IMR-90 (cell line): ENCODE measurements around the gene RGS17.

Source experiments
- BHLHE40 ChIP-seq: fragments of 150-350 bp; IDR thresholded peaks from 2 replicates; pipeline ENCODE4 v1.6.1; 2016; ENCODE audit warnings: mild to moderate bottlenecking, low read depth, low read length
- CEBPB ChIP-seq: IDR thresholded peaks from 2 replicates; pipeline ENCODE4 v1.6.1; 2012; ENCODE audit warnings: low read depth, low read length, improper control_type of control experiment
- CHD1 ChIP-seq: IDR thresholded peaks from 2 replicates; pipeline ENCODE4 v1.6.1; 2012; ENCODE audit warnings: low read depth, low read length, improper control_type of control experiment
- FOS ChIP-seq: fragments of 150-350 bp; IDR thresholded peaks from 2 replicates; pipeline ENCODE4 v1.6.1; 2016; ENCODE audit warnings: low read depth, low read length
- MAFK ChIP-seq: IDR thresholded peaks from 2 replicates; pipeline ENCODE4 v1.6.1; 2012; ENCODE audit warnings: low read depth, low read length, improper control_type of control experiment
- MAZ ChIP-seq: IDR thresholded peaks from 2 replicates; pipeline ENCODE4 v1.6.1; 2012; ENCODE audit warnings: low read depth, mild to moderate bottlenecking, low read length, improper control_type of control experiment, moderate library complexity, borderline replicate concordance
- POLR2A ChIP-seq: IDR thresholded peaks from 2 replicates; pipeline ENCODE4 v1.6.1; 2012; ENCODE audit warnings: mild to moderate bottlenecking, low read depth, low read length
- RAD21 ChIP-seq: IDR thresholded peaks from 2 replicates; pipeline ENCODE4 v1.6.1; 2012; ENCODE audit warnings: low read length, improper control_type of control experiment
- RCOR1 ChIP-seq: IDR thresholded peaks from 2 replicates; pipeline ENCODE4 v1.6.1; 2012; ENCODE audit warnings: mild to moderate bottlenecking, low read length, improper control_type of control experiment; ENCODE audit not compliant: insufficient replicate concordance
- RFX5 ChIP-seq: IDR thresholded peaks from 2 replicates; pipeline ENCODE4 v1.8.0; 2012; ENCODE audit warnings: low read depth, mild to moderate bottlenecking, low read length, moderate library complexity
- SMC3 ChIP-seq: fragments of 150-350 bp; IDR thresholded peaks from 2 replicates; pipeline ENCODE4 v1.6.1; 2016; ENCODE audit warnings: low read depth, mild to moderate bottlenecking, antibody characterized with exemption, low read length, moderate library complexity
- TF ChIP-seq, protein P1 (sequence below): conservative IDR thresholded peaks from 2 replicates; pipeline ENCODE4 v1.5.1; 2012; ENCODE audit warnings: mild to moderate bottlenecking, low read depth, low read length, improper control_type of control experiment
- TF ChIP-seq, protein P2 (sequence below): fragments of 150-350 bp; IDR thresholded peaks from 2 replicates; pipeline ENCODE4 v1.6.1; 2017; ENCODE audit warnings: mild to moderate bottlenecking, antibody characterized with exemption, low read length, low read depth
- TF ChIP-seq, protein P3 (sequence below): fragments of 150-350 bp; IDR thresholded peaks from 2 replicates; pipeline ENCODE4 v1.6.1; 2016; ENCODE audit warnings: low read depth, mild to moderate bottlenecking, low read length, moderate library complexity, borderline replicate concordance

DNA sequence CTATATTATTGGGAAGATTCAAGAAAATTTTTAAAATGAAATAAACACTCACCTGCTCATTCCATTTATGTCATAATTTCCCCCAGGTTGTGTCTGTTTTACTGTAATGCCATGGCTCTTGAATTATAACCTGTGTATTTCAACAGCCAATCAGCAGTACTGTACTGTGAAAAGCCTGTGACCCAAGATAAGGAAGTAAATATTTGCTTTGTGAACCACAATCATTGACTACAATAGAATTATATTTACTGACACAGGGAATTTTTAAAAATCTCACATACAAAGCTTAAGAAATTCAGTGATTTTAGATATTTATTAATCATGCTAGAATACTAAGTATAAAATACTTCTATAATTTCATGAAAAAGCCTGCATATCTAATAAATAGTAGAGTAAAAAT is 6.0 kb downstream of the RGS17 start:
- TF ChIP-seq, protein P1, sequence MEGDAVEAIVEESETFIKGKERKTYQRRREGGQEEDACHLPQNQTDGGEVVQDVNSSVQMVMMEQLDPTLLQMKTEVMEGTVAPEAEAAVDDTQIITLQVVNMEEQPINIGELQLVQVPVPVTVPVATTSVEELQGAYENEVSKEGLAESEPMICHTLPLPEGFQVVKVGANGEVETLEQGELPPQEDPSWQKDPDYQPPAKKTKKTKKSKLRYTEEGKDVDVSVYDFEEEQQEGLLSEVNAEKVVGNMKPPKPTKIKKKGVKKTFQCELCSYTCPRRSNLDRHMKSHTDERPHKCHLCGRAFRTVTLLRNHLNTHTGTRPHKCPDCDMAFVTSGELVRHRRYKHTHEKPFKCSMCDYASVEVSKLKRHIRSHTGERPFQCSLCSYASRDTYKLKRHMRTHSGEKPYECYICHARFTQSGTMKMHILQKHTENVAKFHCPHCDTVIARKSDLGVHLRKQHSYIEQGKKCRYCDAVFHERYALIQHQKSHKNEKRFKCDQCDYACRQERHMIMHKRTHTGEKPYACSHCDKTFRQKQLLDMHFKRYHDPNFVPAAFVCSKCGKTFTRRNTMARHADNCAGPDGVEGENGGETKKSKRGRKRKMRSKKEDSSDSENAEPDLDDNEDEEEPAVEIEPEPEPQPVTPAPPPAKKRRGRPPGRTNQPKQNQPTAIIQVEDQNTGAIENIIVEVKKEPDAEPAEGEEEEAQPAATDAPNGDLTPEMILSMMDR = no peak
- TF ChIP-seq POLR2A = no peak
- TF ChIP-seq FOS = no peak
- TF ChIP-seq MAFK = no peak
- no peak for TF ChIP-seq CHD1
- no peak for TF ChIP-seq SMC3
- TF ChIP-seq, protein P2, sequence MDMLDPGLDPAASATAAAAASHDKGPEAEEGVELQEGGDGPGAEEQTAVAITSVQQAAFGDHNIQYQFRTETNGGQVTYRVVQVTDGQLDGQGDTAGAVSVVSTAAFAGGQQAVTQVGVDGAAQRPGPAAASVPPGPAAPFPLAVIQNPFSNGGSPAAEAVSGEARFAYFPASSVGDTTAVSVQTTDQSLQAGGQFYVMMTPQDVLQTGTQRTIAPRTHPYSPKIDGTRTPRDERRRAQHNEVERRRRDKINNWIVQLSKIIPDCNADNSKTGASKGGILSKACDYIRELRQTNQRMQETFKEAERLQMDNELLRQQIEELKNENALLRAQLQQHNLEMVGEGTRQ = no peak
- no peak for TF ChIP-seq CEBPB
- TF ChIP-seq BHLHE40 = no peak
- no peak for TF ChIP-seq MAZ
- TF ChIP-seq, protein P3, sequence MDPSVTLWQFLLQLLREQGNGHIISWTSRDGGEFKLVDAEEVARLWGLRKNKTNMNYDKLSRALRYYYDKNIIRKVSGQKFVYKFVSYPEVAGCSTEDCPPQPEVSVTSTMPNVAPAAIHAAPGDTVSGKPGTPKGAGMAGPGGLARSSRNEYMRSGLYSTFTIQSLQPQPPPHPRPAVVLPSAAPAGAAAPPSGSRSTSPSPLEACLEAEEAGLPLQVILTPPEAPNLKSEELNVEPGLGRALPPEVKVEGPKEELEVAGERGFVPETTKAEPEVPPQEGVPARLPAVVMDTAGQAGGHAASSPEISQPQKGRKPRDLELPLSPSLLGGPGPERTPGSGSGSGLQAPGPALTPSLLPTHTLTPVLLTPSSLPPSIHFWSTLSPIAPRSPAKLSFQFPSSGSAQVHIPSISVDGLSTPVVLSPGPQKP = no peak
- TF ChIP-seq RAD21 = no peak
- TF ChIP-seq RCOR1 = no peak
- no peak for TF ChIP-seq RFX5
